WI38 (cell line): ENCODE measurements around the gene CTSA.

Experiments used
- H3K4me3 ChIP-seq: 2 replicates; pipeline ENCODE4 v1.5.1; 2011; ENCODE audit warnings: low read depth, mild to moderate bottlenecking, control low read depth, low read length
- CTCF ChIP-seq: IDR thresholded peaks from 2 replicates; pipeline ENCODE4 v1.5.1; 2012; ENCODE audit warnings: low read depth, mild to moderate bottlenecking, control low read depth, low read length

CTSA gene

GRCh38 chr20:45945678-45946148 lies 54.6 kb downstream of the CTSA start:
- TF ChIP-seq CTCF = no peak
- no peak overlapping the region for H3K4me3 ChIP-seq

GRCh38 chr20:45946149-45946970 lies 55.2 kb downstream of the CTSA start:
- TF ChIP-seq CTCF = no peak
- H3K4me3 ChIP-seq = no peak overlapping the region

- no peak for TF ChIP-seq CTCF
- no peak overlapping the region for H3K4me3 ChIP-seq
Measured at GRCh38 chr20:45947110-45947866, 56.2 kb downstream of the CTSA start.

- no peak overlapping the region for H3K4me3 ChIP-seq
- no peak for TF ChIP-seq CTCF
Measured at GRCh38 chr20:45948261-45948733, 57.2 kb downstream of the CTSA start.
